Pancreas (tissue), 10 donors: Measurements from ENCODE around the gene RANBP3. TPM values are rescaled to one million over a fixed set of nuclear protein-coding genes. Genes with fewer than 3 reads are reported as not detected.
"Not testable (repeated sequence)": the region's sequence is repeated elsewhere in the genome, so short reads cannot be mapped to it uniquely, and the experiment has no call there.

Experiments
- ATAC-seq, 4 donors: fragments of 200-7000 bp; cut with Tn5 transposase; one replicate each; pipeline versions ENCODE4 v1.8.0 to v1.9.1; 2020; ENCODE audit warnings: mild to moderate bottlenecking in 4 of 4, moderate library complexity in 4 of 4
- DNase-seq, 6 donors: peaks; one replicate each; pipeline ENCODE4 v3.0.0-alpha.2; 2020
- FAIRE-seq: peaks from 2 replicates; lab custom pipeline; 2012; peaks lifted over from hg19 to GRCh38; lab: Jason Lieb, UNC
- H3K27ac ChIP-seq, 4 donors: fragments of 200-600 bp; sonication (generic); 1 replicate in 3 of 4; 2 replicates in 1 of 4; pipeline versions ENCODE4 v1.5.0 to v1.8.0; 2020
- H3K27me3 ChIP-seq, 4 donors: fragments of 200-600 bp; one replicate each; pipeline ENCODE4 v1.8.0; 2021
- H3K36me3 ChIP-seq, 3 donors: fragments of 200-600 bp; sonication (generic) in 1 of 3; one replicate each; pipeline versions ENCODE4 v1.5.0 to v1.8.0; 2020 to 2021
- H3K4me1 ChIP-seq, 3 donors: fragments of 200-600 bp; one replicate each; pipeline ENCODE4 v1.8.0; 2021
- H3K4me3 ChIP-seq, 4 donors: fragments of 200-600 bp; sonication (generic) in 2 of 4; one replicate each; pipeline versions ENCODE4 v1.5.0 to v1.8.0; 2020 to 2021
- H3K9me3 ChIP-seq, 4 donors: fragments of 200-600 bp; one replicate each; pipeline ENCODE4 v1.8.0; 2021
- WGBS, 2 donors: extraction: QIAGEN DNeasy Blood & Tissue Kit; methylation state at CpG; one replicate each; pipeline ENCODE4 v1.1.7; 2013; 5-methylcytosine and 5-hydroxymethylcytosine counted together
- intact Hi-C, 3 donors: fragments of 100-400 bp; cut with DNase I; formaldehyde crosslinking; loops; one replicate each; pipeline versions ENCODE4 v1.11.1 to v1.14.2; 2022
- polyA plus RNA-seq, 2 donors: library from polyadenylated mRNA; stranded (reverse); fragments of 200-250 nt; gene quantifications; one replicate each; pipeline ENCODE4 v1.2.3, GENCODE V29; 2013
- total RNA-seq, 6 donors: library from RNA; stranded (reverse); fragmentation: NEBNext Ultra II Directional in 4 of 6; extraction: Animal tissue kit (Norgen Biotek cat#: 25700) in 4 of 6; gene quantifications; one replicate each; pipeline versions ENCODE4 v1.2.1 to v1.2.4, GENCODE V29; 2021 to 2023
- TF ChIP-seq, protein P1 (sequence below), 4 donors: fragments of 200-600 bp; sonication (generic) in 3 of 4; IDR thresholded peaks; one replicate each; pipeline versions ENCODE4 v1.5.0 to v1.8.0; 2021; ENCODE audit warnings: antibody characterized with exemption in 4 of 4
- donor health status: healthy with polysubstance abuse.
- donor health status: DM: no; HTN: no; CAD: no; lungs with moderate emphysema.
- donor health status: DM: no; HTN: no; CAD: no.
- donor health status: control.
- donor health status: control.
- donor health status: Bipolar disorder and iron deficiency.
- donor health status: DM: yes; HTN: yes; CAD: no.
- donor health status: DM: no; HTN: no; CAD: no.
- donor health status: DM: no; HTN: no; CAD: no.
- donor health status: DM: yes; HTN: yes; CAD: no.

RANBP3 gene
- total and polyA plus RNA-seq, 8 donors = 27.6 to 42.2 (median 34.7) TPM

DNA sequence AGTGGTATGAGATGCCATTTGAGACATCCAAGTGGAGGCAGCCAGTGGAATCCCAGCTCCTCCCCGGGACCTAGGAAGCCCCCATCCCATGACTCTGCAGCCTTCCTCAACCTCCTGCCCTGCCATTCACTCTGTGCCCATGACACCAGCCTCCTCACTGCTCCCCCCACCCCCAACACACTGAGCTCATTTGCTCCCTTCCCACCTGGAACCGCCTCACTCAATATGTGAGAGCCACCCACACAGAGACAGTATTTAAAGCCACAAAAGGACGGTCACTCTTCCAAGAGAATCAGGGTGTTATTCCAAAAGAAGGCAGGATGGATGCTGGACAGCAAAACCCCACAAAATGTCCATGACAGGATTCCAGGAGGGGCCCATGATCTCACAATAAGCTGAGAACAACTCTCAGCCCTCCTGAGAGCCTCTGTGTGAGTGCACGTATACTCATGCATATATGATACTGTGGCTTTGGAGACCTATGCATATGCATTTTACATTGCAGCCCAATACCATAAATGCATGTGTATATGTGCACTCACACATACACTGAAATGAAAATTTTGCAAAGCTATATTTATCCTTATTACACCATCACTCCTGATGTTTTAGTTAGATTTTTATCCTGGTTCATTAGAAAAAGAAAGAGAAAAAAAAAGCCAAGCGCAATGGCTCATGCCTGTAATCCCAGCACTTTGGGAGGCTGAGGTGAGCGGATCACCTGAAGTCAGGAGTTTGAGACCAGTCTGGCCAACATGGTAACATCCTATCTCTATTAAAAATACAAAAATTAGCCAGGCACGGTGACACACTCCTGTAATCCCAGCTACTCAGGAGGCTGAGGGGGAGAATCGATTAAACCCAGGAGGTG, 10.8 kb upstream of the RANBP3 start:
- DNase-seq (no peak), FAIRE-seq (no peak), ATAC-seq (no peak)
- Histone ChIP-seq H3K27me3 (no peaks in the 10 kb centered on the region), H3K9me3 (no peaks in the 10 kb centered on the region), H3K4me1 (peaks cover 0 to 7% (median 0%) of the 10 kb centered on the region in 3 donors), H3K36me3 (no peaks in the 10 kb centered on the region), H3K27ac (no peak overlapping the region), H3K4me3 (no peak overlapping the region)
- WGBS, 2 donors = 78 to 83% methylated on average over 8 of the region's 8 CpGs
- TF ChIP-seq, protein P1, sequence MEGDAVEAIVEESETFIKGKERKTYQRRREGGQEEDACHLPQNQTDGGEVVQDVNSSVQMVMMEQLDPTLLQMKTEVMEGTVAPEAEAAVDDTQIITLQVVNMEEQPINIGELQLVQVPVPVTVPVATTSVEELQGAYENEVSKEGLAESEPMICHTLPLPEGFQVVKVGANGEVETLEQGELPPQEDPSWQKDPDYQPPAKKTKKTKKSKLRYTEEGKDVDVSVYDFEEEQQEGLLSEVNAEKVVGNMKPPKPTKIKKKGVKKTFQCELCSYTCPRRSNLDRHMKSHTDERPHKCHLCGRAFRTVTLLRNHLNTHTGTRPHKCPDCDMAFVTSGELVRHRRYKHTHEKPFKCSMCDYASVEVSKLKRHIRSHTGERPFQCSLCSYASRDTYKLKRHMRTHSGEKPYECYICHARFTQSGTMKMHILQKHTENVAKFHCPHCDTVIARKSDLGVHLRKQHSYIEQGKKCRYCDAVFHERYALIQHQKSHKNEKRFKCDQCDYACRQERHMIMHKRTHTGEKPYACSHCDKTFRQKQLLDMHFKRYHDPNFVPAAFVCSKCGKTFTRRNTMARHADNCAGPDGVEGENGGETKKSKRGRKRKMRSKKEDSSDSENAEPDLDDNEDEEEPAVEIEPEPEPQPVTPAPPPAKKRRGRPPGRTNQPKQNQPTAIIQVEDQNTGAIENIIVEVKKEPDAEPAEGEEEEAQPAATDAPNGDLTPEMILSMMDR (IDR thresholded peaks at IDR 0.05) = no peak
- intact Hi-C loops = loop anchor here in 1 of 3 donors (5.0 kb wide), 1 partner anchor 34 kb away; no protein-coding TSS in a partner anchor

DNA sequence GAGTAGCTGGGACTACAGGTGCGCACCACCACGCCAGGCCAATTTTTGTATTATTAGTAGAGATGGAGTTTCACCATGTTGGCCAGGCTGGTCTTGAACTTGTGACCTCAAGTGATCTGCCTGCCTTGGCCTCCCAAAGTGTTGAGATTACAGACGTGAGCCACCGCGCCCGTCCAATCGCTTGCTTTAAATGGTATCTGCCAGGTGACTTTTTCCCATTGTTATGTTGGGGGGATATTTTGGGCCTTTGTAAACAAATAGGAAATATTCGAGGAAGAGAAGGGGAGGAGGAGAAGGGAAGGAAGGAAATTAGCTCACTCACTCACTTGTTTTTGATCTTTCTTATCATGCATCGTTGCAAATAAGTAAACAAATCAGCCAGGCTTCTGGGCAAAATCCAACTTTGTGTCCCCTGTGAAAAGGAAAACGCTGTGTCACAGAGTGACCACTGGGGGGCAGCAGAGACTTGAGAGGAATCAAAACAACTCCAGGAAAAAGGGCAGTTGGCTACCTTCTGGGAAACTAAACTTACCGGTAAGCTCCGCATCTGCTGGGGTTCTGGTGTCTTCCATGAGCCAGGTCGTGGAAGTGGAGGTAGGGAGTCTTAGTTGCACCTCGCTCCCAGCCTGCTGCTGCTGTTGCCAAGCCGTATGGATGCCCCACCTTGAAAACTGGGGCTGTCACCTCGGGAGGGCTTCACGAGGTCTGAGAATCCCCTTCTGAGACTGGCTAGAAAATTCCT, 9.3 kb upstream of the RANBP3 start:
- H3K27me3 ChIP-seq = no peaks in the 10 kb centered on the region
- FAIRE-seq (no peak), ATAC-seq (peak; percentile 86 to 96 (median 90)), DNase-seq (peak; percentile 82 to 91 (median 86))
- peaks cover 0 to 7% (median 0%) of the 10 kb centered on the region in 3 donors for H3K4me1 ChIP-seq
- intact Hi-C loops = loop anchor here in 1 of 3 donors (5.0 kb wide), 1 partner anchor 35 kb away; no protein-coding TSS in a partner anchor
- H3K9me3 ChIP-seq = no peaks in the 10 kb centered on the region
- no peaks in the 10 kb centered on the region for H3K36me3 ChIP-seq
- peak overlapping the region in 1 of 4 donors; percentile 23 for H3K27ac ChIP-seq
- WGBS, 2 donors = 12 to 14% methylated on average over 17 of the region's 17 CpGs
- peak overlapping the region in 1 of 4 donors; percentile 27 for H3K4me3 ChIP-seq
- TF ChIP-seq, protein P1 (IDR thresholded peaks at IDR 0.05) = peak; percentile 90 to 96 (median 94)

DNA sequence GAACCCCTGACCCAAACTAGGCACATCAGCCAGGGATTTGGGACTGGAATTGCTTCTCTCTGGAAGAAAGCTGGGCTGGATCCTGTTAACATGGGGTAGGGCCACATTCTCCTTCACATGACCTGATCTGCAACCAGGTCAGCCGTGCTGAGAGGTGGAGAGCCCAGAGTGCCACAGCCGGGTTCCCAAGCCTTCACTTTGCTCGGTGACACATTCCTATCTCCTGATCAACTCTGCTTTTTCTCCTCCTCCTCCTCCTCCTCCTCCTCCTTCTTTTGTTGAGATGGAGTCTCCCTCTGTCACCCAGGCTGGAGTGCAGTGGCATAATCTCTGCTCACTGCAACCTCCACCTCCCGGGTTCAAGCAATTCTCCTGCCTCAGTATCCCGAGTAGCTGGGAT, 7.9 kb upstream of the RANBP3 start:
- not testable (repeated sequence) for H3K27me3 ChIP-seq, DNase-seq, H3K4me3 ChIP-seq, FAIRE-seq, H3K27ac ChIP-seq, H3K4me1 ChIP-seq, H3K36me3 ChIP-seq, H3K9me3 ChIP-seq, ATAC-seq
- intact Hi-C loops = loop anchor here in 1 of 3 donors (5.0 kb wide), 1 partner anchor 36 kb away; no protein-coding TSS in a partner anchor
- WGBS, 2 donors = 86% methylated on average over 5 of the region's 5 CpGs

DNA sequence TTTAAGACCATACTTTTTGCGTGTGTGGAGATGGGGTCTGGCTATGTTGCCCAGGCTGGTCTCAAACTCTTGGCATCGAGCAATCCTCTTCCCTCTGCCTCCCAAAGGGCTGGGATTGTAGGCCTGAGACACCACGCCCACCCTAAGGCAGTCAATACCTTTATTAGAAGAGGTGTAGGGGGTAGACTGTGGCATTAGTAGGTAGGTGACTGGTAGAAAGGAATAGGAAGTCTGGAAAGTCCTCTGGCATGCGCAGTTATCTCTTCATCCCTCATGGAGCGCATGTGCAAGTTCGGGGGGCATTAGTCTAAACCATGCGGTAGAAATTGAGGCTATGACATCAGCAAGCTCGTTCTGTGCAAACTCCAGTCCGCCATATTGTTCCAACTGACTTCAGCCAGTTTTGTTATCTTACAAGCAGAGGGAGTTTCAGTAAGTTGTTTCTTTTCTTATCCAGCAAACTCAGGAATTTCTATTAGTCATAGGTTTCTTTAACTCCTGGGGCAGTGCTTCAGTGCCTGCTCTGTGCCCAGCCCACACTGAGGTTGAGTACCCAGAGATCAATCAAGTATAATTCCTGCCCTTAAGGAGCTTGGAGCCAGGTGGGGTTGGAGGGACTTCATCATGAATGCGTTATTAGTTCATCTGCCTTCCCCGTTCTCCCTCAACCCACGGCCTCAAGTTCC, 7.3 kb upstream of the RANBP3 start:
- Histone ChIP-seq H3K9me3 (no peaks in the 10 kb centered on the region), H3K4me1 (peaks cover 0 to 7% (median 0%) of the 10 kb centered on the region in 3 donors), H3K36me3 (no peaks in the 10 kb centered on the region), H3K27ac (no peak overlapping the region), H3K4me3 (no peak overlapping the region), H3K27me3 (no peaks in the 10 kb centered on the region)
- TF ChIP-seq, protein P1 (IDR thresholded peaks at IDR 0.05) = no peak
- FAIRE-seq = no peak
- no peak for DNase-seq
- ATAC-seq = peak in 3 of 4 donors; percentile 4 to 14 (median 8)
- intact Hi-C loops = loop anchor here in 1 of 3 donors (5.0 kb wide), 1 partner anchor 37 kb away; no protein-coding TSS in a partner anchor
- 85 to 88% methylated on average over 12 of the region's 12 CpGs for WGBS, 2 donors

DNA sequence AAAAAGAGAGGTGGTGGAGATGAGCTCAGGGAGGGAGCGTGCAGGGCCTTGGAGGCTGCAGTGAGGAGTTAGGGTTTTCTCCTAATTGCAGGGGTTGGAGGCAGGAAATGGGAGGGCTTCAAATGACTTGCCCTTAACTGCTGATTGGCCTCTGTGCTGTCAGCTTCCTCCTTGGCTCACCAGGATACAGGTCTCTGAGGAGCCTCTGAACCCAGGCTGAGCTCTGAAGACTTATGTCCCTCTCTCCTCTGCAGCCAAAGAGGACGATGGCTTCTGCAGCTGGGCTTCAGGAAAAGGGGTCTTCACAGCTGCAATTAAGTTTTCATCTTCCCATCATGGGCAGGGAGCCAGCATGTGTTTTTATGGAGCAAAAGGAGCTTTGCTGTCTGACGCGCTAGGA, 6.7 kb upstream of the RANBP3 start:
- DNase-seq (no peak), ATAC-seq (no peak), FAIRE-seq (no peak)
- H3K9me3 ChIP-seq = no peaks in the 10 kb centered on the region
- TF ChIP-seq, protein P1 (IDR thresholded peaks at IDR 0.05) = no peak
- H3K4me3 ChIP-seq = no peak overlapping the region
- intact Hi-C loops = no loop called here
- H3K27me3 ChIP-seq = no peaks in the 10 kb centered on the region
- no peak overlapping the region for H3K27ac ChIP-seq
- peaks cover 0 to 7% (median 0%) of the 10 kb centered on the region in 3 donors for H3K4me1 ChIP-seq
- WGBS, 2 donors = 86 to 89% methylated on average over 4 of the region's 4 CpGs
- no peaks in the 10 kb centered on the region for H3K36me3 ChIP-seq
